Stimulated activated CD4-positive, alpha-beta T cell treated with anti-CD3 and anti-CD28 coated beads, Interleukin-15, amount 100 ng/mL, for 48 hours (primary cell): Measurements from ENCODE around the gene C1RL.

Experiments used
- DNase-seq, 2 donors: peaks; one replicate each; pipeline ENCODE4 v3.0.0-alpha.2; 2020; ENCODE audit warnings: low read depth in 2 of 2

C1RL gene

GRCh38 chr12:7137908-7138307 lies 28.9 kb upstream of the C1RL start:
- no peak for DNase-seq

- no peak for DNase-seq
Measured at GRCh38 chr12:7136676-7137075, 27.7 kb upstream of the C1RL start.

GRCh38 chr12:7136071-7136470 lies 27.1 kb upstream of the C1RL start:
- no peak for DNase-seq

GRCh38 chr12:7134396-7135166 lies 25.6 kb upstream of the C1RL start:
- DNase-seq = no peak

DNA sequence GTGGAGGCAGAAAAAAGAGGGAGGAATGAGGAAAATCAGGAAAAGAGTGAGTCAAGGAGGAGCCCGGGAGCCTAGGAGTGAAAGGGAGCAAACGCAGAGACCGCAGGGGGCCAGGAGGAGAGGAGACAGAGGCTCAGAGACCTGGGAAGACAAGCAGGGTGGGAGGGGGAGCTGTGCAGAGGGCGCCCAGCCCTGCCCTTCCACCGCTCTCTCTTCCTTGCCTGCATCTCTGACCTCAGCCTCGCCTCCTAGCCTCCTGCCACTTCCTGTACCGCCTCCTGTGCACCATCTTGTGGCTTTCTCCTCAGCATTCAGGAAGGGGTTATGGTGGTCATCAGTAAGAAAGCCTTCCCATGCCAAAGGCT lies 22.5 kb upstream of the C1RL start:
- DNase-seq = no peak

- DNase-seq = peak in 1 of 2 donors; percentile 43
Measured at GRCh38 chr12:7130701-7131501, 21.9 kb upstream of the C1RL start.

- peak; percentile 68 to 78 for DNase-seq
Measured at GRCh38 chr12:7129872-7130691, 21.1 kb upstream of the C1RL start, which contains the start of gene CLSTN3. Gene CLSTN3 (plus strand): TSS chr12:7130371. CDS start chr12:7130649, 278 bp downstream.

DNA sequence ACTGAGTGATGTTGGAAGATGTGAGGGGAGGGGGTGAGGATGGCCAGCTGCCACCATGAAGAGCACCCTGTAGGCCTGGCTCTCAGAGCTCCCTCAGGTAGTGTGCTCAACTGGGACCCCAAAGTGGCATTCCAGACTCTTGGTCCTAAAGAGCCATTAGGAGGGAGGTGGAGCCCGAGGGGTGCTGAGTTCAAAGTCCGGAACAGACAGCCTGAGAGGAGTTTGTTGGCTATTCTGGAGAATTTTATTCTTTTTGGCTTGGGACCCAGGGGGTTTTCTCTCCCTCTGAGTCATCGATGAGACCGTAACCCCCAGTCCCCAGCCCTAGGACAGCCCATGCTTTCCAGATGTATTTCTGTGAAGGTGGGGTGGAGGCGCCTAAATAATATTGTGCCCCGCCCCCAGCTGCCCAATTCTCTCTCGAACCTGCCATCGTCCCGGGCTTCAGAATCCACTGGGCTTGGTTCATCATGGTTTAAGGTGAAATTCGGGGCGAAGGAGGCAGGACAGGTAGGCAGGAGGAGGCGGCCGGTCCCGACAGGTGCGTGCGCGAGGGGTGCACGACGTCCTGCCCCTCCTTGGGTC lies 20.4 kb upstream of the C1RL start:
- DNase-seq = no peak

- no peak for DNase-seq
Measured at GRCh38 chr12:7128681-7129286, 19.8 kb upstream of the C1RL start, which contains the start of gene RBP5. Gene RBP5 (minus strand): TSS chr12:7128889. CDS start chr12:7128775, 114 bp downstream.

- DNase-seq = no peak
Measured at GRCh38 chr12:7127916-7128626, 19.1 kb upstream of the C1RL start.

GRCh38 chr12:7125632-7126227 lies 16.7 kb upstream of the C1RL start:
- DNase-seq = no peak

GRCh38 chr12:7123806-7124522 lies 14.9 kb upstream of the C1RL start:
- no peak for DNase-seq

DNA sequence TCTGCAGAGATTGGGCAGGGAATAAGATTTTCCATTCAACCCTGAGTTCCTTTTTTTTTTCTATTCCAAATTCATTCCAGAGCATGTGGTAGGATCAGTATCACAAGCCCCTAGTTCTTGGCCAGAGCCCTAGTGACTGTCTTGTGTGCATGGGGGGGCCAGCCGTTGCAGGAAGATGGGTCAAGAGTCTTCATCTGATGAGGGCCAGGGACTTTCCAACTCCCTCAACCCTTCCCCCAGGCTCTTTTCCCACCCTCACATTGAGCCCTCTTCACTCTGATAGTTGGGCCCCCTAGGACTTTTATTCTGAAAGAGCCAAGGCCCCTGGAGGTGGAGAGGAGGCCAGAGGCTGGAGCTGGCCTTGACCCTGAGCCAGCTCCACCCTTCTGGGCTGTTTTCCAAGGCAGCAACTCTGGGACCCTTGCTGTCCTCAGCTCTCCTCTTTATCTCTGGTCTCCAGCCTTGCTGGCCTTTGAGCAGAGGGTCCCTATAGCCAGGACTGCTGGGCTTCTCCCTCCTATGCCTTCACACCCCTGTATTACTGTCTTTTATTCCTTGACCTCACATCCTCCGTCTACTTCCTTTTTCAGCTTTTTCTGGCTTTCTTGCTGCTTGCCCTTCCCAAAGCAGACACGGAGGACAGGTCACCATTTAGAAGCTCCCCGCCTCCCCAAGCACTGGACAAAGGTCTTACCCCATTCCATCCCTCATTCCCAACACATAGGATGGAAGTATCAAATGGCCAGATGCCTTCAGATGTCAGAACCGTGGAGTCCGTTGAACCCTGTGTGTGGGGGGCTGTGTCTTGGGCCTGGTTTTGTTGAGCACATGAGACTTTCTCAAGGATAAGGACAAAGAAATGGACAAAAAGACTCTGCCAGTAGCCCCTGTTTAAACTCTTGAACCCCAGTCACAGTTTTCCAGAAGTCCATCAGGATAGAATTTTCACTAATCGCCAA lies 14.1 kb upstream of the C1RL start:
- no peak for DNase-seq

GRCh38 chr12:7121324-7121723 lies 12.3 kb upstream of the C1RL start:
- no peak for DNase-seq

DNA sequence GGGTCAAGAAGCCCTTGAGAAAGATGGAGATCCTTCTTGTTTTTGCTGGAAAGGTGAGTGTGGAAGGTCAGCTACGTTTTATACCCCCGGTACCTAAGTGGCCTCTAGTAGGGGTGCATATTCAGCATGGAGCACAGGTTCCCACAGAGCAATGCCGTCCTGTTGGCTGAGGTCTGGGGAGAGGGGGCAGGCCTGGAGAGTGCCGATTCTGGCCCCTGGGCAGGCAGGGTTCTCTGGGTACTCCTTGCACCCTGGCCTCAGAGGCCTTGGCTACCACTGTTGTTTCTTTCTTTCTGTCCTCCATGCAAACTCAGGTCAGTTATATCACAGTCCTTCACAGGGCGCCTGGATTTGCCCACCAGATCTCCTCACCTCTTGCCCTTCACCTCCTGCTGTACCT lies 11.2 kb upstream of the C1RL start:
- DNase-seq = no peak

DNA sequence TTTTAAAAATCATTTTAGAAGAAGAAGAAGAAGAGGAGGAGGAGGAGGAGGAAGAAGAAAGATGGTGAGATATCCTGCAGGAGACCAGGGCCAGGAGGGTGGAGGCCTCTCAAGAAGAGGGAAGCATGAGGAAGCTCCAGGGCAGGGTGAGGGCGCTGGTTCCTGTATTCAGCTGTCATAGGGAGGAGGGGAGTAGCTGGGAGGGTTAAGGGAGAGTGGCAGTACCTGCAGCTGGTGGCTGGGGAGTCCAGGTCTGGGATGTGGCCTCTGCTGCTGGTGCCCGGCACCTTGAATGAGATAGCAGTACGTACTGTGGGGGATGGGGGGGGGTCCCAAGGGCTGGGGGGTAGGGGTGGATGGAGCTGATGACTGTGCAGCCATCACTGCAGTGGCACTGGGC lies 9.9 kb upstream of the C1RL start:
- DNase-seq = no peak

DNA sequence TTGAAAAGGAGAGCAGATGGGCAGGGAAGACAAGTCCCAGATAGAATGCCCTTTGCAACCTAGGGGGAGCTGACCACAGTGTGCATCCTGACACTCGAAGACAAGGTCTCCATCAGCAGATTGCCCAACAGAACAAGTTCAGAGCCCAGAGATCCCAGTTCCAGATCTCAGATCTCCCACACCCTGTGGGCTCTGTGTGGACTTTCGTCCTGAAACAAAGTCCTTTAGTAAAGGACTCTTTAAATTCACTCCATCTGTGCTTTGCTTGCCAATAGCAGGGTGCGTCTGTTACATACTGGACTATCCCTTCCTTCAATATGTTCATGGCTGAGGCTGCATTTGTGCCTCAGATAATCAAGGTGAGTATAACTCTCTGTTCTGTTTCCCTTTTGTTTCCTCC lies 8.7 kb upstream of the C1RL start:
- no peak for DNase-seq

DNA sequence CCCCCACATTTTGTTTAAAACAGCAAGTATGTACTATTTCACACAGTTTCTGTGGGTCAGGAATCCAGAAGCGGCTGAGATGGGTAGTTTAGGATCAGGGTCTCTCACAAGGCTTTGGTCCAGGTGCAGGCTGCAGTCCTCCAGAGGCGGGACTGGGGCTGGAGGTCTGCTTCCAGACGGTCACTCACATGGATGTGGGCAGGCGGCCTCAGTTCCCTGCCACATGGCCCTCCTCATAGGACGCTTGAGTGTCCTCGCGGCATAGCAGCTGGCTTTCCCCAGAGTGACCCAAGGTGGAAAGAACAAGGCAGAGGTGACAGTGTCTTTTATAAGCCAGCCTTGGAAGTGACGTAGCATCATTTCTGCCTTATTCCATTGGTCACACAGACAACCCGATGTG lies 7.9 kb upstream of the C1RL start:
- DNase-seq = no peak
